K562 (cell line): ENCODE results near the gene PCBD2. TPM values are rescaled to one million over a fixed set of nuclear protein-coding genes. Genes with fewer than 3 reads are reported as not detected.
A peak's percentile ranks its signal among the peaks of the same experiment; 100 is the strongest.

ENCODE experiments used
- ATF1 ChIP-seq, 2 experiments: fragments of 450-650 bp in 1 of 2; IDR thresholded peaks; 2 replicates each; pipeline ENCODE4 v1.6.1; 2016; ENCODE audit warnings: missing compliant biosample characterization in 1 of 2, missing genetic modification characterization in 1 of 2
- BDP1 ChIP-seq: IDR thresholded peaks from 3 replicates; pipeline ENCODE4 v1.6.1; 2011; ENCODE audit not compliant: insufficient read length, insufficient read depth
- CBFA2T3 ChIP-seq: fragments of 450-650 bp; IDR thresholded peaks from 2 replicates; pipeline ENCODE4 v1.6.1; 2017
- CBX2 ChIP-seq: fragments of 200-600 bp; sonication (generic); IDR thresholded peaks from one replicate; pipeline ENCODE4 v1.6.1; 2012; ENCODE audit warnings: mild to moderate bottlenecking, low read length, inconsistent platforms; ENCODE audit not compliant: insufficient read depth, poor library complexity, severe bottlenecking
- DACH1 ChIP-seq: fragments of 450-650 bp; IDR thresholded peaks from 2 replicates; pipeline ENCODE4 v1.6.1; 2018; ENCODE audit not compliant: partially characterized antibody
- JUN ChIP-seq, 2 experiments: sonication (generic) in 1 of 2; formaldehyde crosslinking in 1 of 2; IDR thresholded peaks; 2 replicates each; pipeline versions ENCODE4 v1.6.1 to v1.8.0; 2012 to 2022; ENCODE audit warnings: borderline replicate concordance in 2 of 2, mild to moderate bottlenecking in 2 of 2, improper control_type of control experiment in 1 of 2, low read depth in 1 of 2, low read length in 1 of 2, missing genetic modification reagents in 1 of 2
- KAT2B ChIP-seq: IDR thresholded peaks from one replicate; pipeline ENCODE4 v1.6.1; 2012; ENCODE audit warnings: low read depth, mild to moderate bottlenecking, control low read depth, inconsistent platforms, low read length, moderate library complexity
- MITF ChIP-seq: IDR thresholded peaks from 2 replicates; pipeline ENCODE4 v1.6.1; 2014; ENCODE audit warnings: antibody characterized with exemption
- PCBP1 ChIP-seq: fragments of 200-400 bp; formaldehyde crosslinking; IDR thresholded peaks from 2 replicates; pipeline ENCODE4 v1.6.1; 2018; ENCODE audit warnings: mild to moderate bottlenecking, low read depth, low read length; ENCODE audit not compliant: poor library complexity, severe bottlenecking
- POU5F1 ChIP-seq: fragments of 150-350 bp; IDR thresholded peaks from 2 replicates; pipeline ENCODE4 v1.6.1; 2014; ENCODE audit warnings: borderline replicate concordance, low read length, low read depth, mild to moderate bottlenecking; ENCODE audit not compliant: partially characterized antibody
- PRMT5 ChIP-seq: sonication (generic); formaldehyde crosslinking; IDR thresholded peaks from 2 replicates; pipeline ENCODE4 v1.5.0; 2020; ENCODE audit warnings: missing genetic modification reagents
- SLC30A9 ChIP-seq: fragments of 250-450 bp; sonication (Bioruptor Pico); IDR thresholded peaks from 2 replicates; pipeline ENCODE4 v1.8.0; 2022; ENCODE audit warnings: mild to moderate bottlenecking, moderate library complexity
- TFAP4 ChIP-seq: sonication (generic); formaldehyde crosslinking; IDR thresholded peaks from 2 replicates; pipeline ENCODE4 v1.8.0; 2022; ENCODE audit warnings: missing genetic modification reagents, mild to moderate bottlenecking, moderate library complexity, borderline replicate concordance
- THRB ChIP-seq: fragments of 450-650 bp; formaldehyde crosslinking; conservative IDR thresholded peaks from 2 replicates; pipeline ENCODE4 v1.4.0; 2022; ENCODE audit warnings: mild to moderate bottlenecking, missing genetic modification characterization
- TOE1 ChIP-seq, 2 experiments: fragments of 450-650 bp in 1 of 2; sonication (generic) in 1 of 2; formaldehyde crosslinking in 1 of 2; IDR thresholded peaks; 2 replicates each; pipeline versions ENCODE4 v1.7.1 to v1.8.0; 2016 to 2022; ENCODE audit warnings: borderline replicate concordance in 2 of 2, mild to moderate bottlenecking in 2 of 2, antibody characterized with exemption in 1 of 2, inconsistent platforms in 1 of 2, low read depth in 1 of 2, missing genetic modification reagents in 1 of 2, moderate library complexity in 1 of 2
- ZBTB8A ChIP-seq: fragments of 450-650 bp; IDR thresholded peaks from 2 replicates; pipeline ENCODE4 v1.6.1; 2018; ENCODE audit warnings: mild to moderate bottlenecking, moderate library complexity; ENCODE audit not compliant: partially characterized antibody
- ZNF140 ChIP-seq: fragments of 250-450 bp; sonication (Bioruptor Pico); IDR thresholded peaks from 2 replicates; pipeline ENCODE4 v1.8.0; 2021; ENCODE audit warnings: moderate library complexity, mild to moderate bottlenecking, inconsistent platforms
- ZNF436 ChIP-seq: fragments of 250-450, 450-650 bp; sonication (Bioruptor Pico); formaldehyde crosslinking; IDR thresholded peaks from 2 replicates; pipeline ENCODE4 v1.7.0; 2020; ENCODE audit warnings: mild to moderate bottlenecking
- ZNF696 ChIP-seq: fragments of 250-450 bp; sonication (Bioruptor Pico); conservative IDR thresholded peaks from 2 replicates; pipeline ENCODE4 v1.4.0; 2020; ENCODE audit warnings: mild to moderate bottlenecking, moderate library complexity
- ZNF717 ChIP-seq: fragments of 250-450 bp; sonication (Bioruptor Pico); IDR thresholded peaks from 2 replicates; pipeline ENCODE4 v1.5.0; 2021
- ZNF740 ChIP-seq, 3 experiments: fragments of 200-800 bp in 1 of 3; sonication (Bioruptor generic) in 1 of 3; sonication (generic) in 1 of 3; formaldehyde crosslinking in 1 of 3; IDR thresholded peaks; 2 replicates each; pipeline versions ENCODE4 v1.6.1 to v1.8.0; 2016 to 2022; ENCODE audit warnings: mild to moderate bottlenecking in 2 of 3, missing compliant biosample characterization in 2 of 3, missing genetic modification characterization in 2 of 3, missing genetic modification reagents in 1 of 3
- ZNF830 ChIP-seq: fragments of 250-450 bp; sonication (Bioruptor Pico); IDR thresholded peaks from 2 replicates; pipeline ENCODE4 v1.5.0; 2021; ENCODE audit warnings: mild to moderate bottlenecking
- polyA plus RNA-seq, 8 experiments: library from polyadenylated mRNA; depleted of rRNA in 4 of 8; stranded (reverse) in 5 of 8; unstranded in 3 of 8; fragments of >200 nt; fragmentation: Nextera tagmentation in 2 of 8; fragmentation: Illumina TruSeq in 1 of 8; extraction: Ambion mirVana in 2 of 8; extraction: Trizol in 1 of 8; gene quantifications; 2 replicates each; pipeline versions ENCODE4 v1.2.1 to v1.2.3, GENCODE V29; 2011 to 2014; ENCODE audit warnings: inconsistent platforms in 1 of 8, missing spikeins in 1 of 8
- total RNA-seq, 7 experiments: library from RNA; depleted of rRNA in 6 of 7; stranded (reverse); fragments of >200 nt in 6 of 7; fragmentation: Illumina TruSeq in 2 of 7; extraction: Trizol in 2 of 7; gene quantifications; 2 replicates each; pipeline versions ENCODE4 v1.2.1 to v1.2.3, GENCODE V29; 2011 to 2021; ENCODE audit warnings: low replicate concordance in 1 of 7

The PCBD2 gene
- total and polyA plus RNA-seq, 9 of the 15 experiments (the other 6 are each of a cell fraction or from before 2014, with no cell fraction given): 5.2 to 13.8 (median 7.8) TPM

GRCh38 chr5:134904610-134905245 lies at the start of gene PCBD2 (continued):
- TF ChIP-seq TFAP4 (CRISPR knock-in tag): peak; percentile 83; the same call in 1 of the 2 replicates
- no peak for TF ChIP-seq SLC30A9 (CRISPR knock-in tag)
- no peak for TF ChIP-seq ZNF140 (CRISPR knock-in tag)
- no peak for TF ChIP-seq ZNF696 (CRISPR knock-in tag)
- no peak for TF ChIP-seq ZBTB8A
- no peak for TF ChIP-seq TOE1 (IDR thresholded peaks at IDR 0.05; ENCODE audit: borderline replicate concordance)
- TF ChIP-seq TOE1 (CRISPR knock-in tag; IDR thresholded peaks at IDR 0.05; ENCODE audit: borderline replicate concordance, low read depth): 0 out of 2 replicates have a peak, but pooled peaks have one; percentile 72
- no peak for TF ChIP-seq THRB
- no peak for TF ChIP-seq ZNF717
- no peak for TF ChIP-seq PRMT5 (CRISPR knock-in tag)
- TF ChIP-seq ATF1 (CRISPR knock-in tag; IDR thresholded peaks at IDR 0.05): no peak
- TF ChIP-seq ATF1 (tag; IDR thresholded peaks at IDR 0.05): peak; percentile 86
- TF ChIP-seq MITF: no peak
- TF ChIP-seq POU5F1: no peak
- no peak for TF ChIP-seq ZNF436
- TF ChIP-seq CBFA2T3: no peak
- TF ChIP-seq KAT2B: no peak
- TF ChIP-seq PCBP1: no peak
- TF ChIP-seq JUN (IDR thresholded peaks at IDR 0.05; ENCODE audit: borderline replicate concordance, low read depth, low read length): peak; percentile 52; the same call in 1 of the 2 replicates
- TF ChIP-seq JUN (CRISPR knock-in tag; IDR thresholded peaks at IDR 0.05; ENCODE audit: borderline replicate concordance): no peak
- no peak for TF ChIP-seq ZNF740 (CRISPR knock-in tag; IDR thresholded peaks at IDR 0.05)
- no peak for TF ChIP-seq ZNF740 (tag; IDR thresholded peaks at IDR 0.05)
- no peak for TF ChIP-seq BDP1
- TF ChIP-seq DACH1: no peak
- TF ChIP-seq CBX2: no peak
- TF ChIP-seq ZNF830 (CRISPR knock-in tag): no peak
